GM19395 (cell line): ENCODE measurements around the gene CMSS1.
A peak's percentile ranks its signal among the peaks of the same experiment; 100 is the strongest.
"Not testable (repeated sequence)": the region's sequence is repeated elsewhere in the genome, so short reads cannot be mapped to it uniquely, and the experiment has no call there.

ENCODE experiments used
- ATAC-seq: cut with Tn5 transposase; IDR thresholded peaks from one replicate; pipeline ENCODE4 v1.9.1; 2021; ENCODE audit warnings: mild to moderate bottlenecking, moderate library complexity; ENCODE audit not compliant: unreplicated experiment

Gene CMSS1

GRCh38 chr3:100205171-100205570 is 387.5 kb downstream of the CMSS1 start:
- no peak for ATAC-seq

- no peak for ATAC-seq
Observed at GRCh38 chr3:100206687-100207086, 389.0 kb downstream of the CMSS1 start.

DNA sequence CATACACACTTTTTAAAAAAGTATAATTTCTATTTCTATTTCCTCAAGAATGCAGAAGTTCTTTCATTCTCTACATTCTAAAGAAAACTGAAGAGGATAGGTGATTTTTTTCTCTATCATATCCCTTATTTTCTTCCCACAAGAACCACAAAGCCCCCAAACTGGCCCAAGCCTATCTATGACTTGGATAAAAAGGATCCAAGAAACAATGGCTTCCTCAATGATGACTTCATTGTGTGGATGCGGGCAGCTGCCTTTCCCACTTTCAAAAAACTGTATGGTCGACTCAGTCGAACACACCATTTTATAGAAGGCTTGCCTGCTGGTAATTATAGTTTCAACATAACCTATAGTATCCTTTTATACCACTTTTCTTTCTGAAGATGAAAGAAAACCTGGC is 390.2 kb downstream of the CMSS1 start:
- ATAC-seq = no peak

DNA sequence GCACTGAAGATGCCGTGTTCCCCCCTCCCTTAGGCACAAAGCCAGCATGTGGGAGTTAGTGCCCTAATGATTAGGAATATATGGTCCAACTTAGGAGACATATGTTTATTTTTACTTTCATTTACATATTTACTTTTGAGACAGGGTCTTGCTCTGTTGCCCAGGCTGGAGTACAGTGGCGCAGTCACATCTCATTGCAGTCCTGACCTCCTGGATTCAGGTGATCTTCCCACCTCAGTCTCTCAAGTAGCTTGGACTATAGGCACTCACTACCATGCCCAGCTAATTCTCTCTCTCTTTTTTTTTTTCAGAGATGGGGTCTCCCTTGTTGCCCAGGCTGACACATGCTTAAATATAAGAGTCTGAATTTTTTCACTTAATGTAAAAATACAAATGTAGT is 391.5 kb downstream of the CMSS1 start:
- ATAC-seq = no peak

- ATAC-seq = peak; percentile 98
Observed at GRCh38 chr3:100209948-100210771, 392.5 kb downstream of the CMSS1 start.

DNA sequence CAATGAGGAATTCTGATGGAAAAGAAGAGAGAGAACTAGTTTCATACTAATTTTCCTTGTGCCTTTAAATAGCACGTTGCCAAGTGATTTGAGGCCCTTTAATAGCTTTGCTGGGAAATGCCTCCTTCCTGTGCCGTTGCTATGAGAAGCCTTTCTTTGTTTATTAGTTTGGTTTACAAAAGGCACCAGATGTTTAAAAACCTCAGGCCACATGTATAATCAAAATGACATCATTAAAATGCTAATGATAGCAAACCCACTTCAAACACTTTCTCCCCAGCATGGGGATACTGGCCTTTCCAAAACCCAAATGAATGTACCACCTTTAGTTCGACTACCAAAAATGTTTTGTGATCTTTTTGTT is 393.1 kb downstream of the CMSS1 start:
- no peak for ATAC-seq

DNA sequence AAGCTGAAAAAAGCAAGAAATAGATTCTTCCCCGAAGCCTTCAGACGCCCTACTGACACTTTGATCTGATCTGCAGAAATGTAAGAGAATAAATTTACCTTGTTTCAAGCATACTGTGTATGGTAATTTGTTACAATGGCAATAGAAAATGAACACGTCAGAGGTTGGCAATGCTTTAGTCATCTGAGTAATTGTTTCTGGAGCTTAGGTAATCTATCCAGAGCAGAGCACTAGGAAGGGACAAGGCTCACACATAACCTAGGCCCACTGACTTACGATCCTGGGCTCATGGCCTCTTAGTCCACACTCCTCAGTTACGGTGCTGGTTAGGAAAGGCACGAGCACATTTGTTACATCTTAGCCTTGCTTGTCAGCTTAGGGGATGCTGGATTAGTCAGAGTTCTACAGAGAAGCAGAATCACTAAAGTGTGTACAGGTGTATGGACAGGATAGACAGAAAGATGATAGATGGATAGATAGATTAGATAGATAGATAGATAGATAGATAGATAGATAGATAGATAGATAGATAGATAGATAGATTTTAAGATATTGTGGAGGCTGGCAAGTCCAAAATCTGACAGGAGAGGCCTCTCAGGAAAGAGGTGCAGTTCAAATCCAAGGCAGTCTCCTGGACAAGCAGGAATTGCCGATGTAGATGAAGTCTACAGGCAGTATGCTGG is 396.4 kb downstream of the CMSS1 start:
- ATAC-seq = no peak

- no peak for ATAC-seq
Observed at GRCh38 chr3:100214574-100214964, 396.9 kb downstream of the CMSS1 start.

DNA sequence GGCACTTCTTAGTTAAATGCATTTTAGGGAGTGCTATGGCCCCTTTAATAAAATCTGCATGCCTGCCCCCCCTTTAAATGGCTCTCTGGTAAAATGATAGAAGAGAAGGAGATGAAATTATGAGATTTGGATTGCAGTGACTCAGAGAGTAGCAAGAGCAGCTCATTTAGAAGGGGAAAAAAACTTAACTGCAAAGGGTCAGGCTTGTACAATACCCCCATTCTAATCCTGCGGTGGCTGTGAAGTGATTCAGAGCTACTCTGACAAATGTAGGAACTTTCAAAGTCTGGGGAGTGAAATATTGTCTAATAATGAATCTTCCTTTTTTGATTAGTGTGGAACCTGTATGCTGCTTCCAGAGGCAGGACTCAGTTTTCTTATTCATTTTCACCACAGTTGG is 399.1 kb downstream of the CMSS1 start:
- ATAC-seq = no peak

- no peak for ATAC-seq
Observed at GRCh38 chr3:100221159-100221558, 403.5 kb downstream of the CMSS1 start.

DNA sequence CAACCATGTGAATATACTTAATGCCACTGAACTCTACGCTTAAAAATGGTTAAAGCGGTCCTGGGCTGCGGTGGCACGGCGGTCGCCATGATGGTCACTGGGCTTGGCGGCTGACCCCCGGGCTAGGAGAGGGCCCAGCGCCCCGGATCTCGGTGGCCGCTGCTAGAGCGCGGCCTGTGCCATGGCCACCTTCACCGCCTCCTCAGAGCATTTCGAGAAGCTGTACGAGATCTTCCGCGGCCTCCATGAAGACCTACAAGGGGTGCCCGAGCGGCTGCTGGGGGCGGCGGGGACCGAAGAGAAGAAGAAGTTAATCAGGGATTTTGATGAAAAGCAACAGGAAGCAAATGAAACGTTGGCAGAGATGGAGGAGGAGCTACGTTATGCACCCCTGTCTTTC is 407.5 kb downstream of the CMSS1 start:
- no peak for ATAC-seq

- no peak for ATAC-seq
Observed at GRCh38 chr3:100225883-100226282, 408.2 kb downstream of the CMSS1 start.

DNA sequence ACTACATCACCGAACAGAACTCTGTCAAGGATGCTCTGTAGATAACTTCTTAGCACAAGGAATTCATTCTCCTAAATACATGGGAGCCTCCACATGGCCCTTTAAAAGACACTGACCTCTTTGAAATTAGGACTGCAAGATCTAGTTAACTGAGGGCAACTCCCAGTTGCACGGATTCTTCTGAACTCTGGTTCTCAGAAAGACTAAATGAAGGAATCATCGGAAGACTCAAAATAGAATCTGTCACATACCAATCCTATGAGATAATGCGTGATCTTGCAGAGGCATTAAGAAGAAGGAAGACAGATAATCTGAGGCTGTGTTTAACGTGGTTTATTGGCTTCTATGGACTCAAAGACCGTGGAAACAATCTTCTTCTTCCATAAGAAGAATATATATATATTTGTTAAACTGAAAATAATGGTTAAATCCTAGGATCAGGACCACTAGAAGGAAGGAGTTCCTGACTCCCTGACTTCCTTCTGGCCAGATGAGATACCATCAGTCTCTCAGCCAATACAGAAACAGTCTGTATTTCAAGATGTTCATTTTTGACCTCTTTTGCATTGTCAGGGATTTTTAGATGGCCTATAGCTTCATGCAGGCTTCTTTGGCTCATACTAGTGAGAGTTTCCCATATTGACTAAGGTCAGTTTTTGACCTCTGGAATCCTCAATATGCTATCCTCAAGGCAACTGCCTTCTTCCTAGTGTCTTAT is 409.2 kb downstream of the CMSS1 start:
- ATAC-seq = no peak

DNA sequence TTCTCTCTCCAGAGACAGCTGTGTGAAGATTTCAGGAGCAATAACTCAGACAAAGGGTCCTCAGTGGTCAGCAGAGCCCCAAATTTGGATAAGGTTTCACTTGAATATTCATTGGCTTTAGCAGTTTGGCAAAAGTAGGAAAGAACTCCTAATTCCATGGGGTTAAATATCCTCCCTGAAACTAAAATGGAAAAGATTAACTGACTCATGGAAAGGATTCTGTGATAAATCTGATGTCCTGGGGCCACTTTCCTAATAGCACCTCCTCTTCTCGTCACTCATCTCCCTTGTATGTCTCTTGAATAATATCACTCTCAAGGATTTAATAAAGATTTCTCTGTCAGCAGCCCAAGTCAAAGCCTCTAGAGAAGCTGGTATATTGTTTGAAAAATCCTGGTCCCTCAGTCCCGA is 409.9 kb downstream of the CMSS1 start:
- ATAC-seq = no peak

DNA sequence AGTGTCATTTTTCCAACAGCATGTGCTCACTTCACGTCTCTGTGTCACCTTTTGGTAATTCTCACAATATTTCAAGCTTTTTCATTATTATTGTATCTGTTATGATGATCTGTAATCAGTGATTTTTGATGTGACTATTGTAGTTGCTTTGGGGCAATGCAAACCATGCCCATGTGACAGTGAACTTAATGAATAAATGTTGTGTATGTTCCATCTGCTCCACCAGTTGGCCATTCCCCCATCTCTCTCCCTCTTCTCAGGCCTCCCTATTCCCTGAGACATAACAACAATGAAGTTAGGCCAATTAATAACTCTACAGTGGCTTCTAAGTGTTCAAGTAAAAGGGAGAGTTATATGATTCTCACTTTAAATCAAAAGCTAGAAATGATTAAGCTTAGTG is 410.6 kb downstream of the CMSS1 start:
- no peak for ATAC-seq

- not testable (repeated sequence) for ATAC-seq
Observed at GRCh38 chr3:100229188-100229587, 411.5 kb downstream of the CMSS1 start.

- ATAC-seq = no peak
Observed at GRCh38 chr3:100230710-100231109, 413.0 kb downstream of the CMSS1 start.
